Sigmoid colon (tissue), 4 donors: ENCODE results near the gene UROC1.

Experiments
- CTCF ChIP-seq, 4 experiments: fragments of 450-650 bp in 3 of 4; fragments of 200-600 bp in 1 of 4; IDR thresholded peaks; one replicate each; pipeline ENCODE4 v1.5.1; 2016 to 2019; ENCODE audit warnings: antibody characterized with exemption in 4 of 4, mild to moderate bottlenecking in 3 of 4, moderate library complexity in 2 of 4
- POLR2A ChIP-seq, 2 donors: fragments of 450-650 bp; IDR thresholded peaks; one replicate each; pipeline ENCODE4 v1.6.1; 2016; ENCODE audit warnings: antibody characterized with exemption in 2 of 2, mild to moderate bottlenecking in 2 of 2, moderate library complexity in 2 of 2
- POLR2AphosphoS5 ChIP-seq, 4 donors: sonication (generic); formaldehyde crosslinking; IDR thresholded peaks; one replicate each; pipeline ENCODE4 v1.6.1; 2017; ENCODE audit warnings: antibody characterized with exemption in 4 of 4

- TF ChIP-seq POLR2A (IDR thresholded peaks at IDR 0.05), result no peak
- no peak for TF ChIP-seq CTCF (IDR thresholded peaks at IDR 0.05)
- no peak for TF ChIP-seq POLR2AphosphoS5 (IDR thresholded peaks at IDR 0.05)
Observed at GRCh38 chr3:126546549-126547239, 29.1 kb upstream of the UROC1 start.
